ENCODE results near the gene TMEM209.
"Not testable (repeated sequence)": the region's sequence is repeated elsewhere in the genome, so short reads cannot be mapped to it uniquely, and the experiment has no call there.

The TMEM209 gene

DNA sequence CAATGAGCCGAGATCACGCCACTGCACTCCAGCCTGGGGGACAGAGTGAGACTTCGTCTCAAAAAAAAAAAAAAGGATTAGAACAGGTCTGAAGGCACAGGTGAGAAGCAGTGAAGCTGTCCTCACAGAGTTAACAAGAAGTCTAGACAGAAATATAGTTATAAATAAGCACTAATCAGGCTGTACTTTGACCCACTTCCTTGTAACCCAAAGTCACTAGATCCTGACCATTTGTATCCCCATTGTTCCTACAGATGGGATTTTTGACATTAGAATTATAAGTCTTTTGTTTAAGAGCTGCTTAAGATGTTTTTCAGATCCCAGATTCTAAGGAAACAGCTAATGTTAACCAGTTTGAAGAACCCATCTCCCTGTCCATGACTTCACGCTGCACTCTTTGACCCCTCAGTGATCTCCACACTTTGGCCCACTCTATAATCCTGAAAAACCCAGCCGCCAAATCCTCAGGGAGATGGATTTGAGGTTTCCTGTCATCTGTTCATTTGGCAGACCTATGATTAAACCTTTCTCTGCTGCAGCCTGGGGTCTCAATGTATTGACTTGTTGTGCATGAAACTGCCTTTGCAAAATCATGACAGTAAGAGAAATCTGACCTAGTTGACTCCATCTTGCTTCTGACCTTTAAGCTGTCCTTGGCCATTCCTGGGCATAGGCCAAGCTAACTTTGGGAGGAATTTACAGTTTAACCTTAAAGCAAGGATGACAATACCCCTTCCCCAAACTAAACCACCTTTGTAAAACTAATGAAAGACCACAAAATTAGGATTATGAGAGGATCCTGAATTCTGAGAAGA, 13.8 kb upstream of the TMEM209 start:
- DNase-seq (ENCODE audit: low spot score): no peak

DNA sequence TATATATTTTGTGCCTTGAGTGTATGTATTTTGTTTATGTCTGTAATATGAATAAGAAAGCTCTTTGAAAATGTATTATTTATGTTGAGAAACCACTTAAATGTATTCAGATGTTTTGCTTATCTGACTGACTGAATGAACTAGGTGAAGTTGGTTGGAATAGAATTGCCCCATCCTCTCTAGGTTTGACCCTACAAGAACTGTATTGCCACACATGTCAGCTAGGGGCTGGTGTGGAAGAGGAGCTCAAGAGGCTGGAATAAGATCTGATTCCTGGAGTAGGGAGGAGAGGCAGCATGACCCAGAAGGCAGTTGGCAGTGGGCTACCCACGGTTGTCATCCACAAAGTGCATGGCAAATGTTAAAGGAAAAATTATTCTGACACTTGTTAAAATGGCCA, 11.5 kb upstream of the TMEM209 start:
- DNase-seq (ENCODE audit: low spot score): no peak

DNA sequence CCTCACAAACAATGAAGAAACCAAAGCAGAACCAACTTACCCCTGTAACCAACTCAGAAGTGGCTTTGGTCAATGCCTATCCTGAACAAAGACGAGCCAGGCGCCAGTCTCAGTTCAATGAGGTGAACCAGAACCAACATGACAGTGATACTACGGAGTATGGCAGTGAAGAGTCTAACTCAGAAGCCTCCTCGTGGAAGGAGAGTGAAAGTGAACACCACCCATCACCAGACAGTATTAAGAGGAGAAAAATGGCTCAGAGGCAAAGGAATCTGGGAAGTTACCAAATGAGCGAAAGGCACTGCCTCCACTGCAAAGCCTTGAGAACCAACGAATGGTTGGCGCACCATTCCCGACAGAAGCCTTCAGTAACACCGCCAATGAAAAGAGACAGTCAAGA, 10.8 kb upstream of the TMEM209 start:
- no peak for DNase-seq (ENCODE audit: low spot score)

DNA sequence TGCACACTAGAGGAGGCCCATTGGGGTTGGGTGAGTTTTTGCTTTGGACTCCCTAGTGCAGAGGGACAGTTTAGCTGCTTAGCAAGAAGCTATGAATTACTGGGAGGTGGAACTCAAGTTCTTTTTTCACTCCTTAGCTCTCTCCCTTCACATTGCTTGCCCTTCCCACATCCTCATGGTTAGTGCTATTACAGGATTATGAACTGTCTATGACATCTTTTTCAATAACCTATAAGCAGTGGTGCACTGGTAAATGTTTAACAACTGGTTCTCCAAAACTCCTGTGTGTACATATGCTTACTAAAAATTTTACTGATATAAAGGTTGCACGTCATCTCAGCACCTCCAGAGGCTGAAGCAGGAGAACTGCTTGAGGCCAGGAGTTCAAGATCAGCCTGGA, 8.6 kb upstream of the TMEM209 start:
- DNase-seq (ENCODE audit: low spot score): no peak

DNA sequence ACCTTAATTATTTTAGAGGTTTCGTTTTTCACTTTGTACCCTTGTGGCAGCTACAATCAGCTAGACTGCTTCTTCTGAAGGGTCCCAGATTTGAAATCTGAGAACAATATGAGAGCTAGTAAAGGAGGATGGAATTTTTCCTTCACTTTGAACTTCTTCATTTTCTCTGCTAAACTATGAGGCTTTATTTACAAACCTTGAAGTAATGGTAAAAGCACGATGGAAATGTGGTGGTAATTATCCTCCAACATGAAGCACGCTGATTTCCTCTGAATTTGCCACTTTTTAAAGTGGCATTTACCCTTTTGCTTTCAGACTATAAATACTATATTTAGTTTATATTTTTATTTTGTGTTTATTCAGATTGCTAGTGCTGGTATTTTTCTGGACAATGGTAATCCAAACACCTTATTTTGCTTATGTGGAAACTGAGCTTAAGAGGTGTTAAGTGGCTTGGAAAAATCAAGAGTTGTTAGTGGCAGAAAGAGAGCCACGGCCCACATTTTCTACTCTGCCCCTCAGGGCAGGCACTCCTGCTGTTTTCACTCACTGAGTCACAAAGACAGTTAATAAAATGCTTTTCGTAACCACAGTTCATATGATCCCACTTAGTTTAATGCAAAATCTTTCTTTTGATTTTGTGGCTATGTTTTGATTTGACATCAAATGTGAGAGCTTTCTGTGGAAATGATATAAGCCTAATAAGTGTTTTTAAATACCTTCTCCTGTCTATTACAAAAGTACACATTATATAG, 5.2 kb upstream of the TMEM209 start:
- no peak for DNase-seq (ENCODE audit: low spot score)

DNA sequence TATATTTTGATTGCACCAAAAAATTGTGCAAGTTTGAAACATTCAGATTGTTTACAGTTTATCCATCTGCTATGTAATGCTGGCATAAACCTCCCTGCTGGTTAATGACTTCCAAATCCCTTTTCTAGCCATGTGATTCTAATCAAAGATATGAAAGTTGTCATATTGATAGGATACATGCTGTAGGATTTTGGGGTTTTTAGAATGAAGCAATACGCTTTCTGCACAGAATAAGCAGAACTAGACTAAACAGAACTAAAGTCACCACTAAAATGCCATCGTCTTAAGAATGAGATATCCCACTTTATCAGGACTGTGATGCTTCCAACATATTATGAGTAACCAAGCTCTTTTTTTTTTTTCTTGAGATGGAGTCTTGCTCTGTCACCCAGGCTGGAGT, 3.3 kb upstream of the TMEM209 start:
- no peak for DNase-seq (ENCODE audit: low spot score)

DNA sequence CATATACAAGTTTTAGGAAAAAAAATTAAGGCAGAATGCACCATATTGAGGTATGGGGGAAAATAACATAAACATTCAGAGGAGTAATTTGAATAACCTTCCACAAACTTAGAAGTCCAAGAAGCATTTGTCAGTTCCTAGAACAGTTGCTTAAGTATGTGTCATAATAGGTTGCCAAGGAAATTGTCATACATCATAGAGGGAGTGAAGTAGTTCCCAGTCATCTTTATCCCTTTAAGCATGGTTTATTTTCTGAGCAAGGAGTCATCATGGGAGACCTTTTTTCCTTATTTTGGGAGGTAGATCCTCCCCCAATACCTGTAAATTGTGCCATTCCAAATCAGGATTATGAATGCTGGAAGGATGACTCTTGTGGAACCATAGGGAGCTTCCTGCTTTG, 2.4 kb upstream of the TMEM209 start, which contains the start of gene SSMEM1:
Gene SSMEM1 (plus strand): TSS at position 219 of the 400 bp plus-strand sequence. CDS start 51 bp downstream, at position 270.
- peak; percentile 46 for DNase-seq (ENCODE audit: low spot score)

DNA sequence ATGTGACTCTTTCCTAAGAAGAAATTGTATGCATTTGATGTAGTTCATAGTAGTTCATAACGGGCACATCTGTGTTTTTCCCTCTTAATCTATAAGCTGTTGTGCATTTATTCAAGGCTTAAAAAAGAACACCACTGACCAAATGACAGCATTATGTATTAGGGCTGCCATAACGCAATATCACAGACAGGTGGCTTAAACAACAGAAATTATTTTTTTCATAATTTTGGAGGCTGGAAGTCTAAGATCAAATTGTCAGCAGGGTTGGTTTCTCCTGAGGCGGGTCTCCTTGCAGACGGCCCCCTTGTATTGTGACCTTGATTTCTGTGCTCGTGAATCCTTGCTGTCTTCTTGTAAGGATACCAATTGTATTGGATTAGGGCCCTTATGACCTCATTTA, 1.8 kb upstream of the TMEM209 start:
- no peak for DNase-seq (ENCODE audit: low spot score)

DNA sequence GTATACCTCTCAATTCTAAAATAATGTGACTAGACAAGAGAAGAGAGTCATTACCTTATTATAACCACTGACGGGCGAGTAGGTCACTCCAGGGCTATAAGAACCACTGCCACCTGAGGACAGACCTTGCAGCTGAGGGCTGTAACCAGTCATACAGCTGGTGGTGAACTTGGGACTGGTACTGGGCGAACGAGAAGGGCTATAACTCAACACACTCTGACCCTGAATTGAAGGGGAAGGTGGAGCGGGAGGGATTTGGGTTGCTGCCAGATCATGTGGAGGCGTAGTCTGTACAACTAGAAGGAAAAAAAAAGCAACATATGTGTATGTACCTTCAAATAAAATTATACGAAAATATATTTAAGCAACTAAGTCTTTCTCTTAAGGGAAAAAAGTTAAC, 3.4 kb downstream of the TMEM209 start:
- no peak for DNase-seq (ENCODE audit: low spot score)

DNA sequence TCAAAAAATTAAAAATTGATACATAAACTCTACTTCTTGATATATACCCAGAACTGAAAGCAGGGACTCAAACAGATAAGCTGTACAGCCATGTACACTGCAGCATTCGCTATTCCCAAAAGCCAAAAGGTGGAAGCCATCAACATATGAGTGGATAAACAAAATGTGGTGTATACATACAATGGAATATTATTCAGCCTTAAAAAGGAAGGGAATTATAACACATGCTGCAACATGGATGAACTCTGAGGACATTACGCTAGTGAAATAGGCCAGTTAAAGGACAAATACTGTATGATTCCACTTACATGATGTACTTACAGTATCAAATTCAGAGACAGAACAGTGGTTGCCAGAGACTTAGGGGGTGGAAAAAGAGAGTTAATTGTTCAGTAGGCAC, 8.1 kb downstream of the TMEM209 start:
- DNase-seq (ENCODE audit: low spot score): no peak

DNA sequence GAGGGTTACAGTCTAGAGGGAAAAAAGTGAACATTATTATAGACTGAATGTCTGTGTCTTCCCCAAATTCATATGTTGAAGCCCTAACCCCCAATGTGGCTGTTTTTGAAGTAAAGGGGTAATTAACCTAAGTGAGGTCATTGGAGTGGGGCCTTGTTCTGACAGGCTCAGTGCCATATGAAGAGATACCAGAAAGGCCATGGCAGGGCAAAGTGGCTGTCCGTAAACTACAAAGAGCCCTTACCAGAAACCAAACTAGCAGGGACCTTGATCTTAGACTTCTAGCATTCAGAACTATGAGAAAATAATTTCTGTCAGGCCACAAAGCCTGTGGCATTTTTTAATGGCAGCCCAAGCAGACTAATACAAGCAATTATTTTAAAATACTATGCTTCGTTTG, 8.7 kb downstream of the TMEM209 start:
- DNase-seq (ENCODE audit: low spot score): no peak

DNA sequence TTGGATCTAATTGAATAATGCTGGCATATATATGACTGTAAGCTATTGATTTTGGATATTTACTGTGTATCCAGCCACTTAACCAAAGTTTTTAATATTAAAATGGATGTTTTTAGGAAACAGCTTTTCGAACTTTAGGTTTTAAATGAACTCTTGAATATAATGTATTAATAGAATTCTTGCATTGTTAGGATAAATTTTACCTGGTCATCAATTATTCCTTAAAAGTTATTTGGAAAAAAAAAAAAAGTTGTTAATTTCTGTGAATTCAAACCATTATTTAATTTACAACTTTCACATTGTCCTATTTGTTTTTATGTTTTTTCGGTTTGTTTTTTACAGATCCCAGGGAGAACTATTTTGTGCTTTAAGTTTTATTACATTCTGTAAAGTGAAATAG, 9.8 kb downstream of the TMEM209 start:
- no peak for DNase-seq (ENCODE audit: low spot score)

DNA sequence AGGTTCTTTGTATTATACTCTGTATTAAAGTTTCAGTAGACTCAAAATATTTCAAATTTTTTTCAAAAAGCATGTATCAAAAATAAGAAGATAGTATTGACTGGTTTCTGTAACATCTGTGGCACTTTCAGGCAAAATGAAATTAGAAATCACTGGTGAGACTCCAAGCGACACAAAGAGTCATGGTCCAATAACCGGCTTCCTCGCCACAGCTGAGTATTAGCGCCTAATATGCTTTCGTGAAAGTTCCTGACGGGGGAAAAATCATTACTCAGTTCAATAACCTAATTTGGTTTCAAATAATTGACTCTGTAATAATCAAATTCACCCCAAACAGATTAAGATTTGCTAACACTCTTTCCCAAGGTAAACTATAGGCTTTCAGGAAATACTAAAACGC, 13.4 kb downstream of the TMEM209 start:
- no peak for DNase-seq (ENCODE audit: low spot score)

DNA sequence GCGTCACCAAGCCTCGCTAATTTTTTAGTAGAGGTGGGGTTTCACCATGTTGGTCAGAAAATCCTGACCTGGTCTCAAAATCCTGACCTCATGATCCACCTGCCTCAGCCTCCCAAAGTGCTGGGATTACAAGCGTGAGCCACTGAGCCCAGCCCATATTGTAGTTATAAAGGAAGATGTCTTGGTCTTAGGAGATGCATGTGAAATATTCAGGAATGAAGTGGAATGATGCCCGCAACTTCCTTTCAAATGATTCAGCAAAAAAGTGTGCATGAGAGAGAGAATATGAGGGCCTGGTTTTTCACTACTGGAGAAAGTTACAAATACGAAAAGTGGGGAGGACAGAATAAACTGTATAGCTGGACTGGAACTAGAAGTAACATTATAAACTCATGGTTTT, 15.9 kb downstream of the TMEM209 start:
- no peak for DNase-seq (ENCODE audit: low spot score)

DNA sequence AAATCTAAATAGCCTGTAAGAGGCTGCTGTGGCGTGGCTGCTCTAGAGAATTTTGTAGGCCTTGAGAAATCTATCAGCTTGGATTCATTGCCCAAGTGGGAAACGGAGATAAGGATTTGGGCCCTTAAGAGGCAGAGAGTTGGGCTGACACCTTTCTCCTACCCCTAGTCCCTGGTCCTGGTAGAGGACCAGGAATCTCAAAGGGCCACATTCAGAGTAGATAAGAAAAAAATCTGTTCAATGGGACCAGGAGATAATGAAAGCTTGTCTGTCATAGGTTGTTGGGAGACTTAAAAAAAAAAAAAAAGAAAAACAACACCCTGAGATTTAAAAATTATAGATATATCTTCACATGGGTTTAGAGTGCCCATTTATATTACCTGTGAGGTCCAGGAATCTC, 17.8 kb downstream of the TMEM209 start:
- no peak for DNase-seq (ENCODE audit: low spot score)

DNA sequence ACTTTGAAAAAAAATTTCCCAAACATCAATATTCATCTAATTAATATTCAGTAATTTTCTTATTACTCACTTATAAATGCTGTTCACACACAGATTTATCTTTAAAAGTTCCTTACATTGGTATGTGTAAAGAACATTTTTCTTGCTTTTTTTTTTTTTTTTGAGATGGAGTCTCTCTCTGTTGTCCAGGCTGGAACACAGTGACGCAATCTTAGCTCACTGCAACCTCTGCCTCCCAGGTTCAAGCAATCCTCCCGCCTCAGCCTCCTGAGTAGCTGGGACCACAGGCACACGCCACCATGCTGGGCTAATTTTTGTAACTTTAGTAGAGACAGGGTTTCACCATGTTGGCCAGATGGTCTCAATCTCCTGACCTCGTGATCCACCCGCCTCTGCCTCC, 20.9 kb downstream of the TMEM209 start:
- DNase-seq (ENCODE audit: low spot score): not testable (repeated sequence)

DNA sequence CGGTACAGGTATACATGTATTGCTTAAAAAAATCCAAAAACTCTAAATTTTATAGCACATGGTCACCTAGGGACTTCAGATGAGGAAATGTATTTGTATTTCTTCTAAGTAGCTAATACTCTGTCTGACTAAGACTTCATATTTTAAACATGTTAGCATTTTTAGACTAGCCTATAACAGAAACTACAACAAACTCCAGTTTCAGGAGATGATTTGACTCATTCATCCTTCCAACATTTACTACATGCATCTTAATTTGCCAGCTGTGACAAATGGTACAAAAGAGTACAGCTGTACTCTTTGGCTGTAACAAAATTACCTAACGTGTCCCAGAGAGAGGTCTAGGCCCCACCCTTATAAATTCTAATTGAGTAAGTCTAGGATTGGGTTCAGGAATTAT, 22.2 kb downstream of the TMEM209 start:
- no peak for DNase-seq (ENCODE audit: low spot score)

DNA sequence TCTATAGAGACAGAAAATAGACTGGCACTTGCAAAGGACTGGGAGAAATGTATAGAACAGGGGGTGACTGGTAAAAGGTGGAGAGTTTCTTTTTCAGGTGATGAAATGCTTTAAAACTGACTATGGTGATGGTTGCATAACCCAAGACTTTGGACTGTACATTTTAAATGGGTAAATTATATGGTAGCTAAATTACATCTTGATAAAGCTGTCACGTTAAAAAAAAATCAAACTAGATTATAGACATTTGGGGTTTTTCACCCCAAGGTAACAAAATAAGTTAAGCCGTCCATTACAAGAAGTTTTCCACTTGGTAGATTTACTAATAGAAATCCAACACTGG, 24.0 kb downstream of the TMEM209 start:
- no peak for DNase-seq (ENCODE audit: low spot score)

DNA sequence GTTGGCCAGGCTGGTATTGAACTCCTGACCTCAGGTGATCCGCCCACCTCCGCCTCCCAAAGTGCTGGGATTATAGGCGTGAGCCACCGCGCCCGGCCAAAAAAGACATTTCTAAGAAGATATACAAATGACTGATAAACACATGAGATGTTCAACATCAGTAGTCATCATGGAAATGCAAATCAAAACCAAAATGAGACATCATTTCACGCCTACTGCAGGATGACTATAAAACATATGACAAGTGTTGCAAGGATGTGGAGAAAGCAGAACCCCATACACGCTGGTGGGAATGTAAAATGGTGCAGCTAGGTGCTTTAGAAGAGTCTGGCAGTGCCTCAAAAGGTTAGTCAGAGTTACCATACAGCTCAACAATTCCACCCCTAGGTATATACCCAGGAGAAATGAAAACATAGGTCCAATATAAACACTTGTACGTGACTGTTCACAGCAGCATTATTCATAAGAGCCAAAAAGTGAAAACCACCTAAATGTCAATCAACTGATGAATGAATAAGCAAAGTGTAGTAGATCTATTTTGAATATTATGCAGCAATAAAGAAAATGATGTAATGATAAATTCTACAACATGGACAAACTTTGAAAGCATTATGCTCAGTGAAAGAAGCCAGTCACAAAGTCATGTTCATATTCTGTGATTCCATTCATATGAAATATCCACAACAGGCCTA, 24.5 kb downstream of the TMEM209 start:
- DNase-seq (ENCODE audit: low spot score): no peak

DNA sequence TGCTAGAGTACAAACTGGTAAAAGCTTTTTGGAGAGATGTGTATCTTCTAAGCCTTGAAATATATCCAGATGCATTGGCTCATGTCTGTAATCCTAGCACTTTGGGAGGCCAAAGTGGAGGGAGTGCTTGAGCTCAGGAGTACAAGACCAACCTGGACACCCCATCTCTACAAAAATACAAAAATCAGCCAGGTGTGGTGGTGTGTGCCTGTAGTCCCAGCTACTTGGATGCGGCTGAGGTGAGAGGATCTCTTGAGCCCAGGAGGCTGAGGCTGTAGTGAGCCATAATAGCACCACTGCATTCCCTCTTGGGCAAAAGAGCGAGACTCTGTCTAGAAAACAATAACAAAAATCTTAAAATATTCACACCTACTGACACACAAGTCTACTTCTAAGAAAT, 25.6 kb downstream of the TMEM209 start:
- DNase-seq (ENCODE audit: low spot score): no peak

DNA sequence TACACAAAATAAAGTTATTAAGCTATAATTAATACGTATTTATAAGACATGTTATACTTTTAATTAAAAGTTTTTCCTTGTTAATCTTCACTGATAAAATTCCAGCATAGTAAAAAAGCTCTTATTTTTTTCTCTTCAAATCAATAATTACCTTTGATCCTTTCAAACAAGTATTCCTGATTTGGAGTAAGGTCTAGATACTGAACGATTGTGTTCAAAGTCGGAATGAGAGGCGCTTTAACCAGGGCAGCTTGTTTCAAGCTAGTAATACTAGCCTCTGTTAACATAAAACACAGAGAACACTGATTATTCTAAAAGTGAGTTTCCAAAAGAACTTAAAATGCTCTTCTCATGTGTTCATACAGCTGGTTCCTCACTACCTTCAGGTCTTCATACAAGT, 27.0 kb downstream of the TMEM209 start:
- DNase-seq (ENCODE audit: low spot score): no peak

DNA sequence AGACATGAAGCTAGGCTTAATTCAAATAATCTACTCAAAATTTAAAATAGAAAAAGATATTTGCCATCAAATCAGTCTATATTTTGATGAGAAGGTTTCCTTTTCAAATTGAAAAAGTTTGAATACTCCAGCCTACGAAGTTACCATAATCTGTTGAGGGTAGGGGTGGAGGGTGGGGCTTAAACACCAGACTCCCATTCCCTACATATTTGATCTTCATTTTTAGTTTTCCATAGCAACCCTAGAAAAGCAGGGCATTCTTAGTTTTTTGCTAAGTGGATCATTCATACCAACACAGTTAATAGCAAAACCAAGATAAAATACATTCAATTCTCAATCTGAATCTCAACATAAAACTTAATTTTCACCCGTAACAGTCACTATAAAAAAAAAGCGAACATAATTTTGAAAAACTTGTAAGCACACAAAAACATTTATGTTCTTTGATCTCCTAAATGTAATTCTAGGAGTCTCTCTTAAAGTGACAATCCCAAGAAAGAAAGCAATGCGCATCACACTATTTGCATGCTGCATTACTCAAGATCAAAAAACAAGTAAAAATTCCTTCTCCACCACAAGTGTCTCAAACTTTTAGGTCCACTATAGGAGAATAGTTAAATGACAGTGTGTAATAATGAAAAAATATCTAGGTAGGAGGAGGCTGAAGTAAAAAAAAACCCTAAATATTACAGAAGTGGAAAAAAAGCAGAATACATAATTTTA, 30.8 kb downstream of the TMEM209 start:
- DNase-seq (ENCODE audit: low spot score): no peak
